ENCODE results near the gene OPALIN.

DNA sequence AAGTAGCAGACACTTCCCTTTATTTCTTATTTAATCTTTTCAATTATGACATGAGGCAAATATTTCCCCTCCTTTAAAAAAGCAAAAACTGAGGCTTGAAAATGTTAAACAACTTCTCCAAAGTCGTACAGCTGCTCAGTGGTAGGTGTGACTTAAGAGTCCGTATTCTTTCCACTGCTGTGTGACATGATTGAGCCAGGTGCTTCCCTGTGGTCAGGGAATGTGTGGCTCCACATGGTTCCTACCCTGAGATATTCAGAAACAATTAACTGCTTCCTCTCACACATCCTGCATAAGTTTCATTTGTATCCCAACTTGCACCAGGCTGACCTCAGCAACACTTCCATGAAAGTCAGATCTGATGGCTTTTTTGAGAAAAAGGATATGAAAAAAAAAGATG is 13.6 kb downstream of the OPALIN start:
- TF ChIP-seq, protein P1, sequence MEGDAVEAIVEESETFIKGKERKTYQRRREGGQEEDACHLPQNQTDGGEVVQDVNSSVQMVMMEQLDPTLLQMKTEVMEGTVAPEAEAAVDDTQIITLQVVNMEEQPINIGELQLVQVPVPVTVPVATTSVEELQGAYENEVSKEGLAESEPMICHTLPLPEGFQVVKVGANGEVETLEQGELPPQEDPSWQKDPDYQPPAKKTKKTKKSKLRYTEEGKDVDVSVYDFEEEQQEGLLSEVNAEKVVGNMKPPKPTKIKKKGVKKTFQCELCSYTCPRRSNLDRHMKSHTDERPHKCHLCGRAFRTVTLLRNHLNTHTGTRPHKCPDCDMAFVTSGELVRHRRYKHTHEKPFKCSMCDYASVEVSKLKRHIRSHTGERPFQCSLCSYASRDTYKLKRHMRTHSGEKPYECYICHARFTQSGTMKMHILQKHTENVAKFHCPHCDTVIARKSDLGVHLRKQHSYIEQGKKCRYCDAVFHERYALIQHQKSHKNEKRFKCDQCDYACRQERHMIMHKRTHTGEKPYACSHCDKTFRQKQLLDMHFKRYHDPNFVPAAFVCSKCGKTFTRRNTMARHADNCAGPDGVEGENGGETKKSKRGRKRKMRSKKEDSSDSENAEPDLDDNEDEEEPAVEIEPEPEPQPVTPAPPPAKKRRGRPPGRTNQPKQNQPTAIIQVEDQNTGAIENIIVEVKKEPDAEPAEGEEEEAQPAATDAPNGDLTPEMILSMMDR (IDR thresholded peaks at IDR 0.05; ENCODE audit: low read length) = no peak
- no peak for TF ChIP-seq EZH2 (IDR thresholded peaks at IDR 0.05; ENCODE audit: borderline replicate concordance, low read length)
